ENCODE data around the gene LHFPL6. TPM values are rescaled to one million over a fixed set of nuclear protein-coding genes. Genes with fewer than 3 reads are reported as not detected.

The LHFPL6 gene
- total RNA-seq, 1 donor: 45.2 TPM

GRCh38 chr13:39577838-39578491 is 25.0 kb downstream of the LHFPL6 start:
- DNase-seq (ENCODE audit: low read depth): no peak
- no peak overlapping the region for H3K4me3 ChIP-seq (ENCODE audit: low read depth, low read length)

GRCh38 chr13:39577203-39577602 is 25.8 kb downstream of the LHFPL6 start:
- no peak for TF ChIP-seq CTCF (IDR thresholded peaks at IDR 0.05; ENCODE audit: insufficient read depth, low read length)
- no peak for DNase-seq (ENCODE audit: low read depth)
- H3K4me3 ChIP-seq (ENCODE audit: low read depth, low read length): no peak overlapping the region

More at GRCh38 chr13:39577838-39578491, 25.0 kb downstream of the LHFPL6 start:
- TF ChIP-seq CTCF (IDR thresholded peaks at IDR 0.05; ENCODE audit: insufficient read depth, low read length): no peak

GRCh38 chr13:39575641-39576238 is 27.3 kb downstream of the LHFPL6 start:
- no peak for TF ChIP-seq CTCF (IDR thresholded peaks at IDR 0.05; ENCODE audit: insufficient read depth, low read length)
- DNase-seq (ENCODE audit: low read depth): no peak
- no peak overlapping the region for H3K4me3 ChIP-seq (ENCODE audit: low read depth, low read length)

GRCh38 chr13:39571502-39572092 is 31.4 kb downstream of the LHFPL6 start:
- TF ChIP-seq CTCF (IDR thresholded peaks at IDR 0.05; ENCODE audit: insufficient read depth, low read length): no peak
- DNase-seq (ENCODE audit: low read depth): no peak
- H3K4me3 ChIP-seq (ENCODE audit: low read depth, low read length): no peak overlapping the region

GRCh38 chr13:39567569-39567968 is 35.4 kb downstream of the LHFPL6 start:
- no peak for DNase-seq (ENCODE audit: low read depth)
- H3K4me3 ChIP-seq (ENCODE audit: low read depth, low read length): no peak overlapping the region
- no peak for TF ChIP-seq CTCF (IDR thresholded peaks at IDR 0.05; ENCODE audit: insufficient read depth, low read length)

- no peak overlapping the region for H3K4me3 ChIP-seq (ENCODE audit: low read depth, low read length)
- no peak for TF ChIP-seq CTCF (IDR thresholded peaks at IDR 0.05; ENCODE audit: insufficient read depth, low read length)
- DNase-seq (ENCODE audit: low read depth): no peak
Measured at GRCh38 chr13:39566216-39566869, 36.6 kb downstream of the LHFPL6 start.
